Lower leg skin (tissue), 4 donors: ENCODE data around the gene DCTN5. TPM values are rescaled to one million over a fixed set of nuclear protein-coding genes. Genes with fewer than 3 reads are reported as not detected.

Source experiments
- DNase-seq, 2 donors: peaks; one replicate each; pipeline ENCODE4 v3.0.0-alpha.2; 2019; ENCODE audit warnings: low spot score in 2 of 2
- H3K4me3 ChIP-seq: fragments of 200-600 bp; sonication (generic); 2 replicates; pipeline ENCODE4 v1.5.1; 2017; ENCODE audit warnings: mild to moderate bottlenecking, low read depth; ENCODE audit not compliant: poor library complexity, severe bottlenecking
- CTCF ChIP-seq, 3 donors: fragments of 450-650 bp; IDR thresholded peaks; one replicate each; pipeline ENCODE4 v1.5.1; 2016; ENCODE audit warnings: antibody characterized with exemption in 3 of 3, mild to moderate bottlenecking in 3 of 3, moderate library complexity in 2 of 3
- POLR2A ChIP-seq, 2 donors: fragments of 450-650 bp; IDR thresholded peaks; one replicate each; pipeline ENCODE4 v1.6.1; 2016 to 2017; ENCODE audit warnings: antibody characterized with exemption in 2 of 2, mild to moderate bottlenecking in 1 of 2, moderate library complexity in 1 of 2
- WGBS, 2 donors: methylation state at CpG; one replicate each; pipeline ENCODE4 v1.1.5; 2018; 5-methylcytosine and 5-hydroxymethylcytosine counted together
- intact Hi-C: fragments of 100-400 bp; cut with DNase I; formaldehyde crosslinking; loops from one replicate; pipeline ENCODE4 v1.15.0; 2023; ENCODE audit warnings: low total_unique reads
- total RNA-seq, 4 donors: library from RNA; depleted of rRNA; stranded (reverse); fragments of >200 nt; gene quantifications; one replicate each; pipeline ENCODE4 v1.1.0, GENCODE V29; 2016

DCTN5 gene
- total RNA-seq, 4 donors from 2014 or later, result 37.4 to 54.0 (median 46.7) TPM

- WGBS, 2 donors, result 80 to 82% methylated on average over 2 of the region's 2 CpGs
- DNase-seq, result no peak
- no peak overlapping the region for H3K4me3 ChIP-seq
- intact Hi-C loops, result no loop called here
- TF ChIP-seq POLR2A (IDR thresholded peaks at IDR 0.05) (no peak), CTCF (IDR thresholded peaks at IDR 0.05) (no peak)
These were observed 58.8 kb downstream of the DCTN5 start for GRCh38 chr16:23700093-23700492.

GRCh38 chr16:23700509-23700908, 59.2 kb downstream of the DCTN5 start:
- TF ChIP-seq POLR2A (IDR thresholded peaks at IDR 0.05) (no peak), CTCF (IDR thresholded peaks at IDR 0.05) (no peak)
- no peak overlapping the region for H3K4me3 ChIP-seq
- intact Hi-C loops, result no loop called here
- DNase-seq, result no peak
- 26 to 39% methylated on average over 6 to 8 of the region's 8 CpGs for WGBS, 2 donors

GRCh38 chr16:23701045-23701444, 59.8 kb downstream of the DCTN5 start:
- WGBS, 2 donors, result 63 to 75% methylated on average over 8 of the region's 8 CpGs
- H3K4me3 ChIP-seq, result no peak overlapping the region
- DNase-seq, result no peak
- intact Hi-C loops, result no loop called here
- TF ChIP-seq CTCF (IDR thresholded peaks at IDR 0.05) (no peak), POLR2A (IDR thresholded peaks at IDR 0.05) (no peak)

- 71 to 72% methylated on average over 2 of the region's 2 CpGs for WGBS, 2 donors
- DNase-seq, result no peak
- no peak for TF ChIP-seq POLR2A (IDR thresholded peaks at IDR 0.05)
- no peak for TF ChIP-seq CTCF (IDR thresholded peaks at IDR 0.05)
- H3K4me3 ChIP-seq, result no peak overlapping the region
- intact Hi-C loops, result no loop called here
These were observed 61.7 kb downstream of the DCTN5 start for GRCh38 chr16:23702951-23703350.

- 84 to 85% methylated on average over 17 to 19 of the region's 22 CpGs for WGBS, 2 donors
- intact Hi-C loops, result no loop called here
These were observed 63.7 kb downstream of the DCTN5 start for GRCh38 chr16:23704772-23705516.

More at GRCh38 chr16:23704772-23705516, 63.7 kb downstream of the DCTN5 start:
- DNase-seq, result no peak
- no peak overlapping the region for H3K4me3 ChIP-seq
- TF ChIP-seq CTCF (IDR thresholded peaks at IDR 0.05), result no peak
- no peak for TF ChIP-seq POLR2A (IDR thresholded peaks at IDR 0.05)
